ENCODE measurements around the gene OR51B2.
"Not testable (repeated sequence)": the region's sequence is repeated elsewhere in the genome, so short reads cannot be mapped to it uniquely, and the experiment has no call there.

Gene OR51B2

GRCh38 chr11:5349550-5349949 lies 25.5 kb upstream of the OR51B2 start:
- H3K4me3 ChIP-seq (ENCODE audit: low read length) = no peak overlapping the region
- H3K9me3 ChIP-seq (ENCODE audit: insufficient read depth, low read depth, low read length) = no peaks in the 10 kb centered on the region
- H3K36me3 ChIP-seq (ENCODE audit: insufficient read depth, low read length) = no peaks in the 10 kb centered on the region
- 61% methylated on average over 1 of the region's 1 CpG for WGBS
- H3K9ac ChIP-seq (ENCODE audit: low read depth, low read length) = no peak overlapping the region
- H3K27me3 ChIP-seq (ENCODE audit: insufficient read depth, low read length) = no peaks in the 10 kb centered on the region
- no peak overlapping the region for H3K27ac ChIP-seq (ENCODE audit: low read depth, low read length)
- H3K4me1 ChIP-seq (ENCODE audit: insufficient read depth, low read length) = peaks cover 14% of the 10 kb centered on the region

GRCh38 chr11:5348551-5349194 lies 24.6 kb upstream of the OR51B2 start:
- WGBS = 38% methylated on average over 3 of the region's 3 CpGs
- H3K4me3 ChIP-seq (ENCODE audit: low read length) = no peak overlapping the region
- no peaks in the 10 kb centered on the region for H3K36me3 ChIP-seq (ENCODE audit: insufficient read depth, low read length)
- H3K27me3 ChIP-seq (ENCODE audit: insufficient read depth, low read length) = no peaks in the 10 kb centered on the region
- H3K9me3 ChIP-seq (ENCODE audit: insufficient read depth, low read depth, low read length) = no peaks in the 10 kb centered on the region
- no peak overlapping the region for H3K9ac ChIP-seq (ENCODE audit: low read depth, low read length)
- no peak overlapping the region for H3K27ac ChIP-seq (ENCODE audit: low read depth, low read length)
- H3K4me1 ChIP-seq (ENCODE audit: insufficient read depth, low read length) = peaks cover 14% of the 10 kb centered on the region

GRCh38 chr11:5345831-5346230 lies 21.7 kb upstream of the OR51B2 start:
- Histone ChIP-seq H3K27ac (ENCODE audit: low read depth, low read length) (no peak overlapping the region), H3K9ac (ENCODE audit: low read depth, low read length) (no peak overlapping the region), H3K4me1 (ENCODE audit: insufficient read depth, low read length) (peaks cover 14% of the 10 kb centered on the region), H3K27me3 (ENCODE audit: insufficient read depth, low read length) (no peaks in the 10 kb centered on the region), H3K4me3 (ENCODE audit: low read length) (no peak overlapping the region), H3K36me3 (ENCODE audit: insufficient read depth, low read length) (no peaks in the 10 kb centered on the region), H3K9me3 (ENCODE audit: insufficient read depth, low read depth, low read length) (no peaks in the 10 kb centered on the region)
- WGBS = 95% methylated on average over 3 of the region's 3 CpGs

GRCh38 chr11:5343474-5344335 lies 19.6 kb upstream of the OR51B2 start, which contains the start of gene OR51B5:
Gene OR51B5, minus strand, starts transcription at chr11:5343524. Its CDS starts 0 bp downstream, at chr11:5343524.
- Histone ChIP-seq H3K9ac (ENCODE audit: low read depth, low read length) (no peak within 1 kb of the TSS), H3K4me1 (ENCODE audit: insufficient read depth, low read length) (peaks cover 8% of the 10 kb centered on the region; the same call in 1 of the 2 replicates), H3K4me3 (ENCODE audit: low read length) (no peak within 1 kb of the TSS), H3K9me3 (ENCODE audit: insufficient read depth, low read depth, low read length) (no peaks in the 10 kb centered on the region), H3K27me3 (ENCODE audit: insufficient read depth, low read length) (no peaks in the 10 kb centered on the region), H3K36me3 (ENCODE audit: insufficient read depth, low read length) (no peaks in the 10 kb centered on the region), H3K27ac (ENCODE audit: low read depth, low read length) (no peak within 1 kb of the TSS)
- WGBS = 74% methylated on average over 6 of the region's 6 CpGs

- no peak overlapping the region for H3K9ac ChIP-seq (ENCODE audit: low read depth, low read length)
- H3K4me1 ChIP-seq (ENCODE audit: insufficient read depth, low read length) = no peaks in the 10 kb centered on the region
- H3K4me3 ChIP-seq (ENCODE audit: low read length) = no peak overlapping the region
- H3K9me3 ChIP-seq (ENCODE audit: insufficient read depth, low read depth, low read length) = no peaks in the 10 kb centered on the region
- H3K27me3 ChIP-seq (ENCODE audit: insufficient read depth, low read length) = no peaks in the 10 kb centered on the region
- H3K36me3 ChIP-seq (ENCODE audit: insufficient read depth, low read length) = no peaks in the 10 kb centered on the region
- 100% methylated on average over 1 of the region's 1 CpG for WGBS
- no peak overlapping the region for H3K27ac ChIP-seq (ENCODE audit: low read depth, low read length)
Measured at GRCh38 chr11:5339771-5340322, 15.8 kb upstream of the OR51B2 start.

- not testable (repeated sequence) for H3K9me3 ChIP-seq (ENCODE audit: insufficient read depth, low read depth, low read length); H3K27me3 ChIP-seq (ENCODE audit: insufficient read depth, low read length); H3K36me3 ChIP-seq (ENCODE audit: insufficient read depth, low read length); H3K4me3 ChIP-seq (ENCODE audit: low read length); H3K9ac ChIP-seq (ENCODE audit: low read depth, low read length); H3K4me1 ChIP-seq (ENCODE audit: insufficient read depth, low read length); H3K27ac ChIP-seq (ENCODE audit: low read depth, low read length)
- 80% methylated on average over 1 of the region's 1 CpG for WGBS
Measured at GRCh38 chr11:5337253-5337652, 13.2 kb upstream of the OR51B2 start.

GRCh38 chr11:5336331-5336730 lies 12.2 kb upstream of the OR51B2 start:
- no peaks in the 10 kb centered on the region for H3K9me3 ChIP-seq (ENCODE audit: insufficient read depth, low read depth, low read length)
- no peaks in the 10 kb centered on the region for H3K36me3 ChIP-seq (ENCODE audit: insufficient read depth, low read length)
- no peaks in the 10 kb centered on the region for H3K4me1 ChIP-seq (ENCODE audit: insufficient read depth, low read length)
- H3K27me3 ChIP-seq (ENCODE audit: insufficient read depth, low read length) = no peaks in the 10 kb centered on the region
- no peak overlapping the region for H3K9ac ChIP-seq (ENCODE audit: low read depth, low read length)
- H3K27ac ChIP-seq (ENCODE audit: low read depth, low read length) = no peak overlapping the region
- no peak overlapping the region for H3K4me3 ChIP-seq (ENCODE audit: low read length)

GRCh38 chr11:5335170-5335569 lies 11.1 kb upstream of the OR51B2 start:
- 84% methylated on average over 1 of the region's 1 CpG for WGBS
- H3K9me3 ChIP-seq (ENCODE audit: insufficient read depth, low read depth, low read length) = no peaks in the 10 kb centered on the region
- no peaks in the 10 kb centered on the region for H3K27me3 ChIP-seq (ENCODE audit: insufficient read depth, low read length)
- H3K27ac ChIP-seq (ENCODE audit: low read depth, low read length) = no peak overlapping the region
- no peak overlapping the region for H3K9ac ChIP-seq (ENCODE audit: low read depth, low read length)
- no peak overlapping the region for H3K4me3 ChIP-seq (ENCODE audit: low read length)
- H3K4me1 ChIP-seq (ENCODE audit: insufficient read depth, low read length) = no peaks in the 10 kb centered on the region
- H3K36me3 ChIP-seq (ENCODE audit: insufficient read depth, low read length) = no peaks in the 10 kb centered on the region

GRCh38 chr11:5317292-5317691 lies 6.8 kb downstream of the OR51B2 start:
- Histone ChIP-seq H3K27ac (ENCODE audit: low read depth, low read length) (no peak overlapping the region), H3K27me3 (ENCODE audit: insufficient read depth, low read length) (no peaks in the 10 kb centered on the region), H3K4me3 (ENCODE audit: low read length) (no peak overlapping the region), H3K36me3 (ENCODE audit: insufficient read depth, low read length) (no peaks in the 10 kb centered on the region), H3K4me1 (ENCODE audit: insufficient read depth, low read length) (no peaks in the 10 kb centered on the region), H3K9me3 (ENCODE audit: insufficient read depth, low read depth, low read length) (no peaks in the 10 kb centered on the region), H3K9ac (ENCODE audit: low read depth, low read length) (no peak overlapping the region)
- WGBS = 94% methylated on average over 4 of the region's 5 CpGs

- H3K9me3 ChIP-seq (ENCODE audit: insufficient read depth, low read depth, low read length); H3K36me3 ChIP-seq (ENCODE audit: insufficient read depth, low read length); H3K27me3 ChIP-seq (ENCODE audit: insufficient read depth, low read length); H3K4me3 ChIP-seq (ENCODE audit: low read length); H3K4me1 ChIP-seq (ENCODE audit: insufficient read depth, low read length); H3K9ac ChIP-seq (ENCODE audit: low read depth, low read length); H3K27ac ChIP-seq (ENCODE audit: low read depth, low read length): not testable (repeated sequence)
- 78% methylated on average over 2 of the region's 3 CpGs for WGBS
Measured at GRCh38 chr11:5313326-5314023, 10.6 kb downstream of the OR51B2 start.

- Histone ChIP-seq H3K9ac (ENCODE audit: low read depth, low read length) (no peak overlapping the region), H3K9me3 (ENCODE audit: insufficient read depth, low read depth, low read length) (no peaks in the 10 kb centered on the region), H3K36me3 (ENCODE audit: insufficient read depth, low read length) (no peaks in the 10 kb centered on the region), H3K27me3 (ENCODE audit: insufficient read depth, low read length) (no peaks in the 10 kb centered on the region), H3K27ac (ENCODE audit: low read depth, low read length) (no peak overlapping the region), H3K4me1 (ENCODE audit: insufficient read depth, low read length) (no peaks in the 10 kb centered on the region), H3K4me3 (ENCODE audit: low read length) (no peak overlapping the region)
- no CpG with 5 or more reads among the region's 1 CpG for WGBS
Measured at GRCh38 chr11:5310423-5310822, 13.7 kb downstream of the OR51B2 start.

Measured in HUES64 (cell line).